ENCODE results near the gene BCCIP. TPM values are rescaled to one million over a fixed set of nuclear protein-coding genes. Genes with fewer than 3 reads are reported as not detected.

Gene BCCIP
- total RNA-seq, 3 donors from 2014 or later (not counting 1 experiment from before 2014, with no cell fraction given): 39.3 to 48.2 (median 41.3) TPM

- TF ChIP-seq, protein P1, sequence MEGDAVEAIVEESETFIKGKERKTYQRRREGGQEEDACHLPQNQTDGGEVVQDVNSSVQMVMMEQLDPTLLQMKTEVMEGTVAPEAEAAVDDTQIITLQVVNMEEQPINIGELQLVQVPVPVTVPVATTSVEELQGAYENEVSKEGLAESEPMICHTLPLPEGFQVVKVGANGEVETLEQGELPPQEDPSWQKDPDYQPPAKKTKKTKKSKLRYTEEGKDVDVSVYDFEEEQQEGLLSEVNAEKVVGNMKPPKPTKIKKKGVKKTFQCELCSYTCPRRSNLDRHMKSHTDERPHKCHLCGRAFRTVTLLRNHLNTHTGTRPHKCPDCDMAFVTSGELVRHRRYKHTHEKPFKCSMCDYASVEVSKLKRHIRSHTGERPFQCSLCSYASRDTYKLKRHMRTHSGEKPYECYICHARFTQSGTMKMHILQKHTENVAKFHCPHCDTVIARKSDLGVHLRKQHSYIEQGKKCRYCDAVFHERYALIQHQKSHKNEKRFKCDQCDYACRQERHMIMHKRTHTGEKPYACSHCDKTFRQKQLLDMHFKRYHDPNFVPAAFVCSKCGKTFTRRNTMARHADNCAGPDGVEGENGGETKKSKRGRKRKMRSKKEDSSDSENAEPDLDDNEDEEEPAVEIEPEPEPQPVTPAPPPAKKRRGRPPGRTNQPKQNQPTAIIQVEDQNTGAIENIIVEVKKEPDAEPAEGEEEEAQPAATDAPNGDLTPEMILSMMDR (IDR thresholded peaks at IDR 0.05): no peak
- Histone ChIP-seq H3K9me3 (ENCODE audit: control insufficient read depth, insufficient read depth, low read length) (no peaks in the 10 kb centered on the region), H3K27me3 (ENCODE audit: control insufficient read depth, insufficient read depth, low read length) (no peaks in the 10 kb centered on the region), H3K4me1 (ENCODE audit: control insufficient read depth, insufficient read depth, low read length) (no peaks in the 10 kb centered on the region), H3K4me3 (ENCODE audit: low read length) (no peak overlapping the region), H3K36me3 (ENCODE audit: control insufficient read depth, insufficient read depth, low read length) (peaks cover 24% of the 10 kb centered on the region), H3K27ac (ENCODE audit: low read length) (no peak overlapping the region)
- Mint-ChIP-seq H3K4me3 (no peak overlapping the region), H3K27me3 (ENCODE audit: low read depth in 2 of 2) (no peaks in the 10 kb centered on the region), H3K27ac (no peak overlapping the region), H3K4me1 (no peaks in the 10 kb centered on the region), H3K36me3 (peaks cover 5% of the 10 kb centered on the region), H3K9me3 (no peaks in the 10 kb centered on the region)
- intact Hi-C loops (cut with micrococcal nuclease): no loop called here
- ATAC-seq: no peak
- DNase-seq: no peak
- 95% methylated on average over 2 of the region's 2 CpGs for WGBS (ENCODE audit: insufficient coverage)
These were observed 25.0 kb downstream of the BCCIP start for GRCh38 chr10:125848371-125848770.

DNA sequence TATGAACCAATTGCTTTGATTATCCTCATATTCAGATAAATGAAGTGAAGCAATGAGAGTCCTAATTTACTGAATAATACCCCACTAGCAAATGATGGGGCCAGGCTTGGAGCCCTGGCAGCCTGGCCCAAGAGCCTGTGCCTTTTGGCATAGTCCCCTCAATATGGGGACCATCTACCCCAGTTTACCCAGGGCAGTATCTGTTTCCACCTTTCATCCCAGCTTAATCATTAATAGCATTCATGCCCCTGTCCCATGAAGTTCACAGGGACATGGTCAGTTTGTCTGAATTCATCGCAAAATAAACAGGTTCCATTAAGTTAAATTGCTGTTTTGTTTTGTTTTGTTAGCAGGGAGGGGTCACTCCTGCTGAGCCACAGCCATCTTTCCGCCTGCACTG lies 25.5 kb downstream of the BCCIP start:
- Mint-ChIP-seq H3K27me3 (ENCODE audit: low read depth in 2 of 2) (no peaks in the 10 kb centered on the region), H3K27ac (no peak overlapping the region), H3K9me3 (no peaks in the 10 kb centered on the region), H3K4me3 (no peak overlapping the region), H3K36me3 (peaks cover 5% of the 10 kb centered on the region), H3K4me1 (no peaks in the 10 kb centered on the region)
- H3K4me1 ChIP-seq (ENCODE audit: control insufficient read depth, insufficient read depth, low read length): no peaks in the 10 kb centered on the region
- intact Hi-C loops (cut with micrococcal nuclease): no loop called here
- 91% methylated on average over 2 of the region's 2 CpGs for WGBS (ENCODE audit: insufficient coverage)
- H3K27me3 ChIP-seq (ENCODE audit: control insufficient read depth, insufficient read depth, low read length): no peaks in the 10 kb centered on the region
- no peaks in the 10 kb centered on the region for H3K9me3 ChIP-seq (ENCODE audit: control insufficient read depth, insufficient read depth, low read length)
- TF ChIP-seq, protein P1 (IDR thresholded peaks at IDR 0.05): no peak
- H3K36me3 ChIP-seq (ENCODE audit: control insufficient read depth, insufficient read depth, low read length): peaks cover 24% of the 10 kb centered on the region
- H3K27ac ChIP-seq (ENCODE audit: low read length): no peak overlapping the region
- H3K4me3 ChIP-seq (ENCODE audit: low read length): no peak overlapping the region
- no peak for ATAC-seq
- DNase-seq: no peak

GRCh38 chr10:125849448-125849847 lies 26.1 kb downstream of the BCCIP start:
- TF ChIP-seq, protein P1 (IDR thresholded peaks at IDR 0.05): no peak
- H3K9me3 Mint-ChIP-seq: no peaks in the 10 kb centered on the region
- H3K4me1 ChIP-seq (ENCODE audit: control insufficient read depth, insufficient read depth, low read length): no peaks in the 10 kb centered on the region
- H3K27ac Mint-ChIP-seq: no peak overlapping the region
- no peak overlapping the region for H3K27ac ChIP-seq (ENCODE audit: low read length)
- H3K36me3 ChIP-seq (ENCODE audit: control insufficient read depth, insufficient read depth, low read length): peaks cover 24% of the 10 kb centered on the region
- no peaks in the 10 kb centered on the region for H3K4me1 Mint-ChIP-seq
- no peak overlapping the region for H3K4me3 ChIP-seq (ENCODE audit: low read length)
- no peaks in the 10 kb centered on the region for H3K27me3 Mint-ChIP-seq (ENCODE audit: low read depth in 2 of 2)
- no peaks in the 10 kb centered on the region for H3K9me3 ChIP-seq (ENCODE audit: control insufficient read depth, insufficient read depth, low read length)
- H3K27me3 ChIP-seq (ENCODE audit: control insufficient read depth, insufficient read depth, low read length): no peaks in the 10 kb centered on the region
- DNase-seq (no peak), ATAC-seq (no peak)
- intact Hi-C loops (cut with micrococcal nuclease): no loop called here
- no peak overlapping the region for H3K4me3 Mint-ChIP-seq
- 97% methylated on average over 2 of the region's 7 CpGs for WGBS (ENCODE audit: insufficient coverage)
- H3K36me3 Mint-ChIP-seq: peaks cover 5% of the 10 kb centered on the region

All from natural killer cell (primary cell).